ENCODE measurements around the gene PPP6R2. TPM values are rescaled to one million over a fixed set of nuclear protein-coding genes. Genes with fewer than 3 reads are reported as not detected.

Gene PPP6R2
- polyA plus RNA-seq, 2 of the 4 experiments (the other 2 are of a cell fraction) = 9.6 to 14.7 TPM

DNA sequence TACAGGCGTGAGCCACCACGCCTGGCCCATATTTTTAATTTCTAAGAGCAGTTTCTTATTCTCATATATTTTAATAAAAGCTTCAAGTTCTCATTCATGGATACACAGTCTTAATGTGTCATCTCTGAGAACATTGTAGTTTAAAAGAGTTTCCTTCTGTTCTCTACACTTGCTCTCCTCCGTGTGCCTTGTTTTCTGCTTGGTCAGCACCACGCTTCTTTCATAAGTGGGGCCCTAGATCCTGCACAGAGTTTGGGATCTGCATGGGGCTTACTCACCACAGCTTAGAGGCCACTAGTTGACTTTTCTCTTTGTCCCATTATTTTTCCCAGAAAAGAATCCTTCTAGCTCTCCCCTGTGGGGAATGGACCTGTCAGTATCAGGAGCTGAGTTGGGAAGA, 58.8 kb downstream of the PPP6R2 start:
- Histone ChIP-seq H3K9me3 (no peaks in the 10 kb centered on the region), H3K4me1 (peaks cover 27% of the 10 kb centered on the region), H3K27ac (no peak overlapping the region), H3K4me2 (no peak overlapping the region), H3K4me3 (no peak overlapping the region)
- TF ChIP-seq HEYL (CRISPR knock-in tag; IDR thresholded peaks at IDR 0.05) (no peak), RNF2 (IDR thresholded peaks at IDR 0.05; ENCODE audit: borderline replicate concordance, low read depth) (no peak), RCOR1 (IDR thresholded peaks at IDR 0.05; ENCODE audit: low read depth, low read length) (no peak), MAFK (IDR thresholded peaks at IDR 0.05; ENCODE audit: partially characterized antibody) (peak; percentile 33), MAZ (IDR thresholded peaks at IDR 0.05; ENCODE audit: borderline replicate concordance, low read depth, low read length) (no peak)
- DNase-seq (ENCODE audit: low read depth in 1 of 2, low spot score in 1 of 2) (no peak), FAIRE-seq (no peak), ATAC-seq (no peak)
- 97% methylated on average over 4 of the region's 4 CpGs for WGBS (ENCODE audit: missing lambda C conversion rate)
- ChIA-PET POLR2A (no interaction called here), CTCF (interaction anchor here (0.6 kb wide), 1 partner anchor 236 kb away, joined by 3 read pairs; no protein-coding TSS in a partner anchor)

DNA sequence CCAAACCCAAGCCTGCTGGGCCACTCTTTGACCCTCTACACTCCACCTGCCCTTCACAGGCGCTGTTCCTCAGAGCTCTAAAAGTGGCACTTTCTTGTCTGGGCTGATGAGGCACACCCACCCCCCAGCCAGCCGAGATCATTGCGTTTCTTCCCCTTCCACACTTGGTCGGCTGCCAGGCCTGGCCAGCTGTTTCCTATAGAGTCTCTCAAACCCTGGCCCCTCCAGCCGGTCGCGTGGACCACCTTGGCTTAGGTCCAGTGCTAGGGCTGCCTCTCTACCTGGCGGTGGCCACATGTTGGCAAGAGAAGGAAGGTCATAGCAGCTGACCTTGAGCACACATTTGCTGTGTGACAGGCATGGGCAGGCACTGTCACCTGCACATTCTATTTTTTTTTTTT, 60.6 kb downstream of the PPP6R2 start:
- H3K9me3 ChIP-seq = no peaks in the 10 kb centered on the region
- ATAC-seq (no peak), FAIRE-seq (no peak), DNase-seq (ENCODE audit: low read depth in 1 of 2, low spot score in 1 of 2) (no peak)
- no peak overlapping the region for H3K4me2 ChIP-seq
- CTCF ChIA-PET = no interaction called here
- peaks cover 9% of the 10 kb centered on the region for H3K4me1 ChIP-seq
- TF ChIP-seq EHF (CRISPR knock-in tag; IDR thresholded peaks at IDR 0.05) (no peak), RCOR1 (IDR thresholded peaks at IDR 0.05; ENCODE audit: low read depth, low read length) (no peak), JUN (IDR thresholded peaks at IDR 0.05) (no peak), HOXA7 (CRISPR knock-in tag; IDR thresholded peaks at IDR 0.05) (no peak), SREBF2 (IDR thresholded peaks at IDR 0.05) (no peak), MYC (IDR thresholded peaks at IDR 0.05; ENCODE audit: borderline replicate concordance, low read length) (no peak), CBX8 (IDR thresholded peaks at IDR 0.05) (no peak), ESRRA (IDR thresholded peaks at IDR 0.05; ENCODE audit: borderline replicate concordance, low read length) (no peak), GATA3 (IDR thresholded peaks at IDR 0.05; ENCODE audit: borderline replicate concordance) (no peak), POLR2A (IDR thresholded peaks at IDR 0.05; ENCODE audit: low read length) (no peak), SMC3 (IDR thresholded peaks at IDR 0.05) (no peak), CHD4 (IDR thresholded peaks at IDR 0.05; ENCODE audit: borderline replicate concordance) (no peak)
- TF ChIP-seq, protein P1, sequence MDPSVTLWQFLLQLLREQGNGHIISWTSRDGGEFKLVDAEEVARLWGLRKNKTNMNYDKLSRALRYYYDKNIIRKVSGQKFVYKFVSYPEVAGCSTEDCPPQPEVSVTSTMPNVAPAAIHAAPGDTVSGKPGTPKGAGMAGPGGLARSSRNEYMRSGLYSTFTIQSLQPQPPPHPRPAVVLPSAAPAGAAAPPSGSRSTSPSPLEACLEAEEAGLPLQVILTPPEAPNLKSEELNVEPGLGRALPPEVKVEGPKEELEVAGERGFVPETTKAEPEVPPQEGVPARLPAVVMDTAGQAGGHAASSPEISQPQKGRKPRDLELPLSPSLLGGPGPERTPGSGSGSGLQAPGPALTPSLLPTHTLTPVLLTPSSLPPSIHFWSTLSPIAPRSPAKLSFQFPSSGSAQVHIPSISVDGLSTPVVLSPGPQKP (IDR thresholded peaks at IDR 0.05; ENCODE audit: low read depth, low read length) = no peak
- TF ChIP-seq, protein P2, sequence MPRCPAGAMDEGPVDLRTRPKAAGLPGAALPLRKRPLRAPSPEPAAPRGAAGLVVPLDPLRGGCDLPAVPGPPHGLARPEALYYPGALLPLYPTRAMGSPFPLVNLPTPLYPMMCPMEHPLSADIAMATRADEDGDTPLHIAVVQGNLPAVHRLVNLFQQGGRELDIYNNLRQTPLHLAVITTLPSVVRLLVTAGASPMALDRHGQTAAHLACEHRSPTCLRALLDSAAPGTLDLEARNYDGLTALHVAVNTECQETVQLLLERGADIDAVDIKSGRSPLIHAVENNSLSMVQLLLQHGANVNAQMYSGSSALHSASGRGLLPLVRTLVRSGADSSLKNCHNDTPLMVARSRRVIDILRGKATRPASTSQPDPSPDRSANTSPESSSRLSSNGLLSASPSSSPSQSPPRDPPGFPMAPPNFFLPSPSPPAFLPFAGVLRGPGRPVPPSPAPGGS (IDR thresholded peaks at IDR 0.05) = no peak
- TF ChIP-seq, protein P3, sequence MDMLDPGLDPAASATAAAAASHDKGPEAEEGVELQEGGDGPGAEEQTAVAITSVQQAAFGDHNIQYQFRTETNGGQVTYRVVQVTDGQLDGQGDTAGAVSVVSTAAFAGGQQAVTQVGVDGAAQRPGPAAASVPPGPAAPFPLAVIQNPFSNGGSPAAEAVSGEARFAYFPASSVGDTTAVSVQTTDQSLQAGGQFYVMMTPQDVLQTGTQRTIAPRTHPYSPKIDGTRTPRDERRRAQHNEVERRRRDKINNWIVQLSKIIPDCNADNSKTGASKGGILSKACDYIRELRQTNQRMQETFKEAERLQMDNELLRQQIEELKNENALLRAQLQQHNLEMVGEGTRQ (IDR thresholded peaks at IDR 0.05) = no peak
- TF ChIP-seq, protein P4, sequence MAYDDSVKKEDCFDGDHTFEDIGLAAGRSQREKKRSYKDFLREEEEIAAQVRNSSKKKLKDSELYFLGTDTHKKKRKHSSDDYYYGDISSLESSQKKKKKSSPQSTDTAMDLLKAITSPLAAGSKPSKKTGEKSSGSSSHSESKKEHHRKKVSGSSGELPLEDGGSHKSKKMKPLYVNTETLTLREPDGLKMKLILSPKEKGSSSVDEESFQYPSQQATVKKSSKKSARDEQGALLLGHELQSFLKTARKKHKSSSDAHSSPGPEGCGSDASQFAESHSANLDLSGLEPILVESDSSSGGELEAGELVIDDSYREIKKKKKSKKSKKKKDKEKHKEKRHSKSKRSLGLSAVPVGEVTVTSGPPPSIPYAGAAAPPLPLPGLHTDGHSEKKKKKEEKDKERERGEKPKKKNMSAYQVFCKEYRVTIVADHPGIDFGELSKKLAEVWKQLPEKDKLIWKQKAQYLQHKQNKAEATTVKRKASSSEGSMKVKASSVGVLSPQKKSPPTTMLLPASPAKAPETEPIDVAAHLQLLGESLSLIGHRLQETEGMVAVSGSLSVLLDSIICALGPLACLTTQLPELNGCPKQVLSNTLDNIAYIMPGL (CRISPR knock-in tag; IDR thresholded peaks at IDR 0.05; ENCODE audit: borderline replicate concordance) = no peak
- POLR2A ChIA-PET = interaction anchor here (0.6 kb wide), 1 partner anchor 9 kb away, joined by 8 read pairs; no protein-coding TSS in a partner anchor
- WGBS (ENCODE audit: missing lambda C conversion rate) = 97% methylated on average over 8 of the region's 8 CpGs
- H3K27ac ChIP-seq = no peak overlapping the region
- no peak overlapping the region for H3K4me3 ChIP-seq

Data from A549 (cell line).